ENCODE measurements around the gene CDSN. TPM values are rescaled to one million over a fixed set of nuclear protein-coding genes. Genes with fewer than 3 reads are reported as not detected.
A peak's percentile ranks its signal among the peaks of the same experiment; 100 is the strongest.

CDSN gene
- total RNA-seq, 4 donors from 2014 or later = not detected

DNA sequence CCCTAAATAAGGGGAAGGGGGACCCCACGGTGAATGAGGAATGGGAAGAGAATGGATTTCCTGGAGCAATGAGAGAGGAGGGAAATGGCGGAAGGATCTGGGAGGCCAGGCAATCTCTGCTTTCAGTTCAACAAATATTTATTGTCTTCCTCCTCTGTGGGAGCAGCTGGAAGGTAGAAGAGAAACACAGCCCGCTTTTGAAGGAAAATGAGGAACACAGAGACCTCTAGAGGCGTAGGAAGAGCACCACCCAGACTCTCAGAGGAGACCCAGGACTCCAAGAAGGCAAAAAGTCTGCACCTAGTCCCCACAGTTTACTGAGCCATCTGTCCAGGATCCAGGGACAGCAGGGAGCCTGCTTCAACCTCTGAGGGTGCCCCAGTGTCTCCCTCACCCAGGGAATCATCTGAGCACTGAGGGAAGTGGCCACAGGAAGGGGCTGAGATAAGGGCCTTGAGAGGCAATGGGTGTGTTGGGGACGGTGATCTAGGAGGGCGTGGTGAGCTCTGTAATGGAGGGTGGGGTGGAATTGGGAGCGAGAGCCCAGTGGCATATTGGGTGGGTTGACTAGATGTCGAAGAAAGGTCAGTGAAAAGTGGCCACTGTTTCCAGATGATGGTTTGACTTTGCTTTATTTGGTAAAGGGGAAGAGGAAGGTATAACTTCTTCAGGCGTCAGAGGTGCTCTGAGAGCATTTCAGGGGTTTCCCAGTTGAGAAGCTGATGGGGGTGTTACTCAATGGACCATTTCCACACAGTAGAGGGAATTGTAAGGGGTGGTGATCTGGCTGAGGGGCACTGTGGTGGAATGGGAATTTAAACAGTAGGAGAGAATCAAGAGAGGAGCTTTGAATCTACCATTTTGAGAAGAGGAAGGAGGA, 5.0 kb downstream of the CDSN start:
- ATAC-seq (ENCODE audit: low FRiP score) = no peak
- DNase-seq (ENCODE audit: low spot score) = no peak
- TF ChIP-seq, protein P1, sequence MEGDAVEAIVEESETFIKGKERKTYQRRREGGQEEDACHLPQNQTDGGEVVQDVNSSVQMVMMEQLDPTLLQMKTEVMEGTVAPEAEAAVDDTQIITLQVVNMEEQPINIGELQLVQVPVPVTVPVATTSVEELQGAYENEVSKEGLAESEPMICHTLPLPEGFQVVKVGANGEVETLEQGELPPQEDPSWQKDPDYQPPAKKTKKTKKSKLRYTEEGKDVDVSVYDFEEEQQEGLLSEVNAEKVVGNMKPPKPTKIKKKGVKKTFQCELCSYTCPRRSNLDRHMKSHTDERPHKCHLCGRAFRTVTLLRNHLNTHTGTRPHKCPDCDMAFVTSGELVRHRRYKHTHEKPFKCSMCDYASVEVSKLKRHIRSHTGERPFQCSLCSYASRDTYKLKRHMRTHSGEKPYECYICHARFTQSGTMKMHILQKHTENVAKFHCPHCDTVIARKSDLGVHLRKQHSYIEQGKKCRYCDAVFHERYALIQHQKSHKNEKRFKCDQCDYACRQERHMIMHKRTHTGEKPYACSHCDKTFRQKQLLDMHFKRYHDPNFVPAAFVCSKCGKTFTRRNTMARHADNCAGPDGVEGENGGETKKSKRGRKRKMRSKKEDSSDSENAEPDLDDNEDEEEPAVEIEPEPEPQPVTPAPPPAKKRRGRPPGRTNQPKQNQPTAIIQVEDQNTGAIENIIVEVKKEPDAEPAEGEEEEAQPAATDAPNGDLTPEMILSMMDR (IDR thresholded peaks at IDR 0.05) = no peak

DNA sequence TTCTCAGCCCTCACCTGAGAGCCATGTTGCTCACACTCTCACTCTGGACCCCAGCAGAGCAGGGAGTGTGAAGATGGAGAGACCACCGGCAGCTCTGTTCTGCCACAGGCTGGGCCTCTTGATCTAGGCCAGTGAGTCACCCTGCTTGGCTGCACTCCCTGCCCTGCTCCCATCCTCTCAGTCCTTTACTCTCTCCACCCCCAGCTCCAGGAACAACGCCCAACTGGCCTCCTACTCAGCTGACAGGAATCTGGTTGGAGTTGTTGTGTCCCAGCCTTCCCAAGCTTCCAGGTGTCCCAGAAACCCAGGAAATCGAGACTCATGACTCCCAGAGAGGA, 5.7 kb downstream of the CDSN start, which contains the start of gene PSORS1C1:
Gene PSORS1C1, plus strand, starts transcription at position 260 of the 338 bp plus-strand sequence. CDS start 14,833 bp downstream, outside the sequence.
- TF ChIP-seq, protein P1 (IDR thresholded peaks at IDR 0.05) = no peak
- ATAC-seq (ENCODE audit: low FRiP score) = peak; percentile 94
- DNase-seq (ENCODE audit: low spot score) = peak; percentile 46

DNA sequence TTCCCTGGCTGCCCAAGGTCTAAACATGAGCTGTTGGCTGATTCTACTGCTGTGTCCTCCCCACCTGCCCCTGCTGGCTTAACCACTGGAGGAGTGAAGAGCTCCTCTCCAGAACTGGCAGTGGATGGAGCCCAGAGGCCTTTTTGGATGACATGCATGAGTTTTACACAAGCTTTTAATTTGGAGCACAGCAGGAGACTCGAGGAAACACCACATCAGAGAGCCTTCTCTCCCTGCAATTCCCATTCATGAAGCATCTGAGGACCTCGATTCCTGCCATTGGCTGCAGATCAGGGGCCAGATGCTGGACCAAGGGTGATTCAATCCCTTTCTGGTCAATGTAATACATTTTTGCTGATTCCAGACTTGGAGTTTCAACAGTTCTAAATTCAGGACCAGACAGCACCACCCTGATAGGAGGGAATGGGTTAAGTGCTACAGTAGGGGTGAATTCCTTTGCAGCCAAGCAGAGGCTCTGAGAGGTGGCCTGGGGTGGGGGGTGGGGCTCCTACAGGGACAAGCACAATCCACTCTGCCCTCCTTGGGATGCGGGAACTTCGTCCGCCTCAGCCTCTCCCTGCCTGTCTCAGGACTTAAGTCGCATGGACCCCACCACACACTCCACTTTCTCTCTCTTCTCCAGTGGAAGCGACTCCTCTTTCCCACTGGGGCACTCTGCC, 6.2 kb downstream of the CDSN start:
- DNase-seq (ENCODE audit: low spot score) = no peak
- ATAC-seq (ENCODE audit: low FRiP score) = no peak
- TF ChIP-seq, protein P1 (IDR thresholded peaks at IDR 0.05) = no peak

DNA sequence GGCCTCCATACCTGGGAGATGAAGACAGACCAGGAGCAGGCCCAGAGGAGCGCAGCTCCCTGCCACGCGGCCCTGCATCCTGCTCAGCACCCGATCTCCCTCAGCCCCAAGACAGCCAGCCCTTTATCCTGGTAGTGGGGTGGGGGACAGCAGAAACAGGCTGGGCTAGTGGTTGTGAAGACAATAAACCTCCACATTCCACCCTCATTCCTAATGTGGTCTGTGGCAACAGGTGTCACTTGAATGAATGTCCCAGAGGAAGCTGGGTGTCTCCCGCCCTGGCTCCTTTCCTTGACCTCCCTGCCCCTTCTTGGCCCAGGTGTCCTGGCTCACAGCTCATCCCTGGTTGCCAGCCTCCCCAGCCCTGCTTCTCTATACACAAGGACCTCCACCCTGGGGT, 7.8 kb downstream of the CDSN start, which contains the start of gene C6orf15:
Gene C6orf15, minus strand, starts transcription at position 98 of the 400 bp plus-strand sequence. Its CDS starts 20 bp downstream, at position 78.
- DNase-seq (ENCODE audit: low spot score) = no peak
- no peak for ATAC-seq (ENCODE audit: low FRiP score)
- TF ChIP-seq, protein P1 (IDR thresholded peaks at IDR 0.05) = no peak

DNA sequence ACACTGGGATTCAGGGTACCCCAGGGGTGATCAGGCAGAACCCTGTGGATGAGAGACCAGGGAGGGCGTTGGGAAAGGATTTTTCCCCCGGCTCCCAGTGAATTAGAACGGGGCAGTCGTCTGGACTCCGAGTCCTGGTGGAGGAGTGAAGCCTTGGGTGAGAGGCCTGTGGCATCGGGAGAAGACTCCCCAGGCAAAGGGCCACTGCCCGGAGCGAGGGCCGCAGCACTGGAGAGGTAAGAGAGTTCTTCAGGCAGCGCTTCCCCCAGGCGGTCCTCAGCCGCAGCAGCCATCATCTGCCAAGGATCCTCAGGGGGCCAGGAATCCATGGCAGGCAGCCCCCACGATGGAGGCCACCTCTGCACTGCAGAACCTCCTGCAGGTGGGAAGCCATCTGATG, 8.5 kb downstream of the CDSN start:
- TF ChIP-seq, protein P1 (IDR thresholded peaks at IDR 0.05) = no peak
- ATAC-seq (ENCODE audit: low FRiP score) (no peak), DNase-seq (ENCODE audit: low spot score) (no peak)

DNA sequence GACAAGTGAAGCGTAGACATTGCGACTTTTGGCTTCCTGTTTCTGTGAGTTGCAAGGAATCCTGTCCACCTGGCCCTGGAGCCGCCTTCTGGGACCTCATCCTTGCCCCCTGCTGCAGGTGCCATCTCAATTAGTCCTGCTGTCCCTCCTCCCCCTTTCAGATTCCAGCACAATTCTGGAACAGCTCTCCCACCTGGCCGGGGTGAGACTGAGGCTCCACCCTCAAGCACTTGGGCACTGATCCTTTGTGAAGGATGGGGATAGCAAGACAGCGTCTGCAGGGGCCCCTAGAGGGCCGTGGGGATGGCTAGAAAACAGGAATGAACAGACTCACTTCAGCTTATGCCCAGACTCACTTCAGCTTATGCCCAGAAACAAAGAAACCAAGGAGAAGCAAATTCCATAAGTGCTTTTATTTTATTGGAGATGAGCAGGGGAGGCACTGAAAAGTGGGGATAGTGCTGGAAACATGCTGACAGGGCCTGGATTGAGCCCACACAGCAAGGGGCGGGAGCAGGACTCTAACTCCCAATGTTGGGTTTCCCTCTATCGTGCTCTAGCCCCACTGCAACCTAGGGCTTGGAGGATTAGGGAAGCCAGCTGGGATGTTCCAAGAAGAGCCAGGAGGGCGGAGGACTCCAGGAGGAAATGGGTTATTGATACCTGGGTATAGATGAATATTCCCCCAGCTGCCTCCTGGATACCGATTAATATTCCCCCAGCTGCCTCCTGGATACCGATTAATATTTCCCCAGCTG, 9.2 kb downstream of the CDSN start:
- TF ChIP-seq, protein P1 (IDR thresholded peaks at IDR 0.05) = no peak
- DNase-seq (ENCODE audit: low spot score) = no peak
- ATAC-seq (ENCODE audit: low FRiP score) = no peak

Measured in omental fat pad (tissue), 4 donors.